Activated CD4-positive, alpha-beta T cell treated with anti-CD3 and anti-CD28 coated beads, Interleukin-2, Interleukin-4, amounts not matched to agents 100 ng/mL and 50 ng/mL, durations not matched to agents 16 hours and 8 hours (primary cell): ENCODE measurements around the gene ITGB3.
"Not testable (repeated sequence)": the region's sequence is repeated elsewhere in the genome, so short reads cannot be mapped to it uniquely, and the experiment has no call there.

Experiments
- DNase-seq: peaks from one replicate; pipeline ENCODE4 v3.0.0-alpha.2; 2020; ENCODE audit warnings: low spot score

The ITGB3 gene

GRCh38 chr17:47223007-47223406 is 30.6 kb upstream of the ITGB3 start:
- DNase-seq, result no peak

GRCh38 chr17:47223460-47223859 is 30.2 kb upstream of the ITGB3 start:
- no peak for DNase-seq

GRCh38 chr17:47224077-47224476 is 29.6 kb upstream of the ITGB3 start:
- not testable (repeated sequence) for DNase-seq

GRCh38 chr17:47224966-47225365 is 28.7 kb upstream of the ITGB3 start:
- no peak for DNase-seq

GRCh38 chr17:47225436-47225858 is 28.2 kb upstream of the ITGB3 start:
- no peak for DNase-seq

GRCh38 chr17:47225911-47226688 is 27.5 kb upstream of the ITGB3 start:
- DNase-seq, result no peak

GRCh38 chr17:47227862-47228261 is 25.8 kb upstream of the ITGB3 start:
- DNase-seq, result no peak

GRCh38 chr17:47229535-47230443 is 23.8 kb upstream of the ITGB3 start:
- DNase-seq, result peak; percentile 80

GRCh38 chr17:47230864-47231263 is 22.8 kb upstream of the ITGB3 start:
- no peak for DNase-seq

- no peak for DNase-seq
Measured at GRCh38 chr17:47231334-47231733, 22.3 kb upstream of the ITGB3 start.

GRCh38 chr17:47231866-47232265 is 21.8 kb upstream of the ITGB3 start:
- DNase-seq, result no peak

GRCh38 chr17:47232465-47232864 is 21.2 kb upstream of the ITGB3 start:
- no peak for DNase-seq

GRCh38 chr17:47235506-47235905 is 18.1 kb upstream of the ITGB3 start:
- no peak for DNase-seq

GRCh38 chr17:47235923-47236322 is 17.7 kb upstream of the ITGB3 start:
- no peak for DNase-seq

- no peak for DNase-seq
Measured at GRCh38 chr17:47237841-47238240, 15.8 kb upstream of the ITGB3 start.

GRCh38 chr17:47238321-47239010 is 15.2 kb upstream of the ITGB3 start:
- no peak for DNase-seq

GRCh38 chr17:47239619-47239966 is 14.0 kb upstream of the ITGB3 start:
- DNase-seq, result no peak

GRCh38 chr17:47239967-47240651 is 13.5 kb upstream of the ITGB3 start:
- no peak for DNase-seq

- DNase-seq, result no peak
Measured at GRCh38 chr17:47240806-47241205, 12.8 kb upstream of the ITGB3 start.

GRCh38 chr17:47242648-47243047 is 11.0 kb upstream of the ITGB3 start:
- DNase-seq, result no peak

- no peak for DNase-seq
Measured at GRCh38 chr17:47243737-47244598, 9.7 kb upstream of the ITGB3 start.
